Cardiac fibroblast (primary cell): ENCODE results near the gene C7orf25.

Source experiments
- DNase-seq, 2 donors: peaks; one replicate each; pipeline versions ENCODE4 v3.0.0 to v3.0.0-alpha.2; 2010; ENCODE audit warnings: low read depth in 2 of 2
- H3K4me3 ChIP-seq, 2 donors: replicated peaks in 1 of 2; 1 replicate in 1 of 2; 2 replicates in 1 of 2; pipeline ENCODE4 v1.5.1; 2011; ENCODE audit warnings: low read depth in 2 of 2, low read length in 2 of 2, mild to moderate bottlenecking in 2 of 2, moderate library complexity in 1 of 2
- TF ChIP-seq, protein P1 (sequence below): IDR thresholded peaks from one replicate; pipeline ENCODE4 v1.5.1; 2011; ENCODE audit warnings: low read depth, mild to moderate bottlenecking, low read length, inconsistent platforms

Gene C7orf25

DNA sequence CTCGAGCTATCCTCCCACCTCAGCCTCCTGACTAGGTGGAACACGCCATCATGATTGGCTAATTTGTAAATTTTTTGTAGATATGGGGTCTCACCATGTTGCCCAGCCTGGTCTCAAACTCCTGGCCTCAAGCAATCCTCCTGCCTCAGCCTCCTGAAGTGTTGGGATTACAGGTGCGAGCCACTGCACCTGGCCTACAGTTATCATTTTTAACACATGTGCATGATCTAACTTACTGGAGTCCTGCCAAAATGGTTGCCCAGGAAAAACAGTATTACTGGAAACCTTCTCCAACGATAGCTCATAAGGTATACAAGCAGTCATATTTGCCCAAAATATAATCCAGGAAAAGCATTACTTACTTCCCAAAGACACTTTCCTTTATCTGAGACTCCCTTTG lies 40.5 kb upstream of the C7orf25 start:
- no peak overlapping the region for H3K4me3 ChIP-seq
- no peak for DNase-seq
- TF ChIP-seq, protein P1, sequence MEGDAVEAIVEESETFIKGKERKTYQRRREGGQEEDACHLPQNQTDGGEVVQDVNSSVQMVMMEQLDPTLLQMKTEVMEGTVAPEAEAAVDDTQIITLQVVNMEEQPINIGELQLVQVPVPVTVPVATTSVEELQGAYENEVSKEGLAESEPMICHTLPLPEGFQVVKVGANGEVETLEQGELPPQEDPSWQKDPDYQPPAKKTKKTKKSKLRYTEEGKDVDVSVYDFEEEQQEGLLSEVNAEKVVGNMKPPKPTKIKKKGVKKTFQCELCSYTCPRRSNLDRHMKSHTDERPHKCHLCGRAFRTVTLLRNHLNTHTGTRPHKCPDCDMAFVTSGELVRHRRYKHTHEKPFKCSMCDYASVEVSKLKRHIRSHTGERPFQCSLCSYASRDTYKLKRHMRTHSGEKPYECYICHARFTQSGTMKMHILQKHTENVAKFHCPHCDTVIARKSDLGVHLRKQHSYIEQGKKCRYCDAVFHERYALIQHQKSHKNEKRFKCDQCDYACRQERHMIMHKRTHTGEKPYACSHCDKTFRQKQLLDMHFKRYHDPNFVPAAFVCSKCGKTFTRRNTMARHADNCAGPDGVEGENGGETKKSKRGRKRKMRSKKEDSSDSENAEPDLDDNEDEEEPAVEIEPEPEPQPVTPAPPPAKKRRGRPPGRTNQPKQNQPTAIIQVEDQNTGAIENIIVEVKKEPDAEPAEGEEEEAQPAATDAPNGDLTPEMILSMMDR = no peak

DNA sequence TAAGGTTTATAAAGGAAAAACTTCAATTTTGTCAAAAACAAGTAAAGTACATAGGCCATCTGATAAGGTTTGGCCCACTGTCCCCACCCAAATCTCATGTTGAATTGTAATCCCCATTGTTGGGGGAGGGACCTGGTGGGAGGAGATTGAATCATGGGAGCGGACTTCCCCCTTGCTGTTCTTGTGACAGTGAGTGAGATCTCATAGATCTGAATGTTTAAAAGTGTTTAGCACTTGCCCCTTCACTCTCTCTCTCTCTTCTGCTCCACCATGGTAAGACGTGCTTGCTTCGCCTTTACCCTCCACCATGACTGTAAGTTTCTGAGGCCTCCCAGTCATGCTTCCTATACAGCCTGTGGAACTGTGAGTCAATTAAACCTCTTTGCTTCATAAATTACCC lies 38.5 kb upstream of the C7orf25 start:
- TF ChIP-seq, protein P1 = no peak
- DNase-seq = no peak
- H3K4me3 ChIP-seq = no peak overlapping the region

DNA sequence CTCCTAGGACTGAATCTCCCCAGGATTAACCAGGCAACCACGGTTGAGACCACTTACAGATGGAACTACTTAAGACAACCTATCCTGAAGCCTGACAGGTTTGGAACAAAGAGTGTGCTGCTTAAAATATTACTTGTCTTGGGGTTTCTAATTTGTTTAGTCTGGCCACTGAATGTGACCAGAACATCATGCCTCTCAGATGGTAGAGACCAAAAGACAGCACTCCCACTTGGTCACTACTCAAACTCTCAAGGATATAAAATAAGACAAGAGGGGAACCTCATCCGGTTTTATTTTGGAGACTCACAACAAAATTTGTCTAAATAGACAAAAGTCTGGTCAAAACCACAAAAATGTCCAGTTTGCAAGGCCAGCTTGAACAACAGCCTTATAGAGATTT lies 35.7 kb upstream of the C7orf25 start:
- DNase-seq = no peak
- H3K4me3 ChIP-seq = no peak overlapping the region
- TF ChIP-seq, protein P1 = no peak

DNA sequence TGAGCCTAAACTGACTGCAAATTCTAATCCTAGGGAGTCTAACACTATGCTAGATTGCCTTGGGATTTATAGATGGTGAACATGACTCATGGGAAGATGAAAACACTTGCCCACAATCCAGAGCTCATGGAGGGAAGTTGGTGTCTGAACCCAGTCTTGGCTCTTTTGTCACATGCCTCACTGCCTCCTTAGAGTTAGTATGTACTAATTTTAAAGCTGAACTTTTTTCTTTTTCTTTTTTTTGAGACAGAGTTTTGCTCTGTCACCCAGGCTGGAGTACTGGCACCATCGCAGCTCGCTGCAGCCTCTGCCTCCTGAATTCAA lies 34.7 kb upstream of the C7orf25 start:
- H3K4me3 ChIP-seq = no peak overlapping the region
- TF ChIP-seq, protein P1 = no peak
- DNase-seq = no peak

DNA sequence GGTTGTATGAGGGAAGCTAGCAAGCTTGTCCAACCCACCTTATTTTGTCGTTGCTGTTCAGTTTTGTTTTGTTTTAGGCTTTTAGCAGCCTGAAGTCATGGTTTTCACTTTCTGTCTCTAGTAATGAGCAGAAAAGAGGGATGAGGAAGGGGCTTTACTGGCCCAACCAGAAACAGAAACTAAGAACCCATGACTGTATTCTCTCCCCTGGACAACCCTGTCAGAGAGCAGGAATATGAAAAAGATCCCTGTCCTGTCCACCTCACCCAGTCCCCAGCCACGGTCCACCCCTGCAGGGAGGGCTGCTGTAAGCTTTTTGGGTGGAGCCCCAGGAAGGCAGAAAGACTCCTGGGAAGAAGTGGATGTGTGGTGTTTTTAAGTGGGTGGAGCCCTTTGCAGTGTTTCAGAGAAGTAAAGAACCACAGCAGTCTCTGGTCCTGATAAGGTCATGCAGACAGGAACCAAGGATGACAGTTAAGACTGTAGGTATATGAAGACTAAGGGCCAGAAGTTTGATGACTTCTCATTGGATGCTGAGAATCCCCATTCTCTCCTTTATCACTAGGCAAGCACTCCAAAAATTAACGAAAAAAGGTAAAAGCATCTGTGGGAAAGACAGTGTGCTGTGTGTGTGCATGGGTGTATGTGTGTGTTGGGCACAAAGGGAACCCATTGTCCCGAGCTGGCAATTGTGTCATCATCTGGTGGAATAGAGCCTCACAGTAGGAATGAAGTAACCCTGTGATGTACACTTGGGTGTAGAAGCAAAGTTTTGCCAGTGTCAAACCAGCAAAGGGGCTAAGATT lies 34.2 kb upstream of the C7orf25 start:
- TF ChIP-seq, protein P1 = no peak
- no peak overlapping the region for H3K4me3 ChIP-seq
- DNase-seq = no peak

DNA sequence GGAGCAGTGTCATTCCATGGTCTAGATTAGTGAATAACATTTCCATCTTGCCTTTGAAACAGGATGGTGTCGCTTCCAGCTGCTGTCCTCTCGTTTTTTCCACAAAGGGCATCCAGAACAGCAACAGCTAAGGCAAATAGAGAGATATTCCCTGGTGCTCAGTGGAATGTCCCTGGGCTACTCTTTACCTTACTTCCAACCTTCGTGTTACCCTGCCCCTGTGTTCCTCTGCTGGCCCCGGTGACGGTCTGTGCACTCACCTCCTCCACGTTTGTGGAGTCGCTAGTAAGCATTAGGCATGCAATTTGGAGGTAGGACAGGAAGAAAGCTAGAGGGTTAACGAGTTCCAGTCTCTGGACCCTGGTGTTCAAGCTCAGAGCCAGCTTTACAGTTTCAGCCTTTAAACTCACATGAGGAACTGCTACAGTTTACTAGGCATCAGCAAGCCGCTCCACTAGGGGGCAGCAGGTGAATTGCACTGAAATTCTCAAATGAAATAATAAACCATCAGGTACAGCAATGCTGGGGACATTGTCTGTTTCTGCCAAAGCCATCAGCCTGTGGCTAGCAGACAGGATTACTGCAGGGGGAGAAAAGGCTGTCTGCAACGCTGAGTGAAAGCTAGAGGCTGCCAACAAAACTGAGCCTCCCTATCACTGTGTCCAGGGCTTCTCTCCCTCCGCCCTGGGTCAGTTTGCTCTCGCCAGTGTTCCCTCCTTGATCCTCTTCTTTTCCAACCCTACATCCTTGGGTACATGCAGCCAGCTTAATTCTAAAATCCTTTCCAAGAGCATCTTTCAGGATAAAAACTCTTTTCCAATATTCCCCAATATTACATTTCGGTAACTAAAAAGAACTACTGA lies 29.3 kb upstream of the C7orf25 start:
- no peak overlapping the region for H3K4me3 ChIP-seq
- TF ChIP-seq, protein P1 = peak; percentile 91
- peak; percentile 81 to 85 for DNase-seq
